Peyer's patch (tissue), 4 donors: ENCODE measurements around the gene DDX47.
"Not testable (repeated sequence)": the region's sequence is repeated elsewhere in the genome, so short reads cannot be mapped to it uniquely, and the experiment has no call there.

ENCODE experiments used
- CTCF ChIP-seq, 6 experiments: fragments of 450-650 bp in 4 of 6; fragments of 200-600 bp in 2 of 6; sonication (generic) in 1 of 6; IDR thresholded peaks; one replicate each; pipeline ENCODE4 v1.5.1; 2017 to 2019; ENCODE audit warnings: antibody characterized with exemption in 6 of 6, mild to moderate bottlenecking in 3 of 6, moderate library complexity in 1 of 6
- POLR2A ChIP-seq, 2 donors: fragments of 450-650 bp; IDR thresholded peaks; one replicate each; pipeline ENCODE4 v1.5.1; 2017; ENCODE audit warnings: antibody characterized with exemption in 2 of 2, mild to moderate bottlenecking in 2 of 2, moderate library complexity in 2 of 2

- TF ChIP-seq CTCF, POLR2A (IDR thresholded peaks at IDR 0.05): not testable (repeated sequence)
These were observed 26.3 kb downstream of the DDX47 start for GRCh38 chr12:12839439-12839838.
